HG03108 (cell line): ENCODE data around the gene OXER1.

ENCODE experiments used
- ATAC-seq: cut with Tn5 transposase; IDR thresholded peaks from one replicate; pipeline ENCODE4 v1.9.1; 2021; ENCODE audit warnings: moderate library complexity; ENCODE audit not compliant: unreplicated experiment

OXER1 gene

GRCh38 chr2:42764096-42764495 lies at the start of gene OXER1:
Gene OXER1, minus strand, starts transcription at chr2:42764135. Its CDS starts 73 bp downstream, at chr2:42764062.
- no peak for ATAC-seq

- no peak for ATAC-seq
Observed at GRCh38 chr2:42812899-42813479, 49.1 kb upstream of the OXER1 start.

GRCh38 chr2:42810971-42811811 lies 47.3 kb upstream of the OXER1 start:
- ATAC-seq: peak; percentile 9

GRCh38 chr2:42810121-42810970 lies 46.4 kb upstream of the OXER1 start:
- peak; percentile 68 for ATAC-seq

- peak; percentile 43 for ATAC-seq
Observed at GRCh38 chr2:42809819-42810120, 45.8 kb upstream of the OXER1 start.

- no peak for ATAC-seq
Observed at GRCh38 chr2:42809131-42809818, 45.3 kb upstream of the OXER1 start.

GRCh38 chr2:42808301-42808700 lies 44.4 kb upstream of the OXER1 start:
- no peak for ATAC-seq

GRCh38 chr2:42806786-42807185 lies 42.9 kb upstream of the OXER1 start:
- no peak for ATAC-seq

- no peak for ATAC-seq
Observed at GRCh38 chr2:42804891-42805290, 41.0 kb upstream of the OXER1 start.

GRCh38 chr2:42804338-42804737 lies 40.4 kb upstream of the OXER1 start:
- ATAC-seq: no peak

- no peak for ATAC-seq
Observed at GRCh38 chr2:42802150-42802549, 38.2 kb upstream of the OXER1 start.

- ATAC-seq: no peak
Observed at GRCh38 chr2:42801381-42801780, 37.4 kb upstream of the OXER1 start.

GRCh38 chr2:42800981-42801380 lies 37.0 kb upstream of the OXER1 start:
- ATAC-seq: no peak

- no peak for ATAC-seq
Observed at GRCh38 chr2:42800461-42800962, 36.6 kb upstream of the OXER1 start.

GRCh38 chr2:42799881-42800280 lies 35.9 kb upstream of the OXER1 start:
- ATAC-seq: no peak

GRCh38 chr2:42797281-42797680 lies 33.3 kb upstream of the OXER1 start:
- ATAC-seq: no peak

GRCh38 chr2:42796427-42797248 lies 32.7 kb upstream of the OXER1 start:
- ATAC-seq: peak; percentile 30

- ATAC-seq: no peak
Observed at GRCh38 chr2:42795841-42796301, 31.9 kb upstream of the OXER1 start.

GRCh38 chr2:42795275-42795674 lies 31.3 kb upstream of the OXER1 start:
- ATAC-seq: no peak
